NCI-H2107 (cell line): ENCODE data around the gene PRC1.
"Not testable (repeated sequence)": the region's sequence is repeated elsewhere in the genome, so short reads cannot be mapped to it uniquely, and the experiment has no call there.

Experiments
- DNase-seq: peaks from one replicate; lab custom pipeline; 2025; lab: John Stamatoyannopoulos, UW

Gene PRC1

DNA sequence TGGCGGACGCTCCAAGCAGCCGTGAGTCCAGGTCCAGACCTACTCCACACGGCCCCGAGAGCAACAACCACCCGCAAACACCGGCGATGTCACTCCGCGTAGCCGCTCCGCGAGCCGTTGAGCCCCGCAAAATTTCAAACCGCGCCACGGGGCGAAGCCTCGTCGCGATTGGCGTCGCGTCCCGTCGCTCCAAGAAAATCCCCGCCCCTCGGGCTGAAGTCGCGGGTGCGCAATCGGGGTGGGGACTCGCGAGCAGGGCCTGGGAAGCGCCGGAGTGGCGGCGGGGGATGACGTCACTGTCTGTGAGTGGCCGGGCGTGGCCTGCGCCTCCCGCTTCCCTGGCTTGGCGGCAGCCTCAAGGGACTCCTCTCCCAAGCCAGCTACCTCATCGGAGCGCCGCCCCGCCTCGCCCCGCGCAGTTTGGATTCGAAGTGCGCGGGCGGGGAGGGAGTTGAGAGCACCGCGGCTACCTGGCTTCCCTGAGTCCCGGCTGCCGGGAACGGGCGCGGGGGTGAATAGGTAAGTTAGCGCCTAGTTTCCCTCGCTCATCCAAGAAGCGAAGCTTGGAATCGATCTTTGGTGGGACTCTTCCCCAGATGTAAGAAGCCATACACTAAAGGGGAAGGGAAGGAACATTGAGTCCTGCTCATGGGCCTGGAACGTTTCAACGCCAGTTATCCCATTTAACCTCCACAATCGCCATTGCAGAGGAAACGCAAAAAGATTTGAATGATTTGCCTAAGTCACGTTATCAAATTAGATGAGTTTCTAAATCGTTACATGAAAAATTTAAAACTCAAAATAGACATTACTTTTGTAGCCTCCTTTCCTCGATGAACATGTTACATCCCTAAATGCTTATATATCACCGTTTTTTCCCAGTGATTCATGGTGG, at the start of gene PRC1:
Gene PRC1 (minus strand): TSS at position 119 of the 895 bp plus-strand sequence. CDS start 118 bp downstream, at position 1.
- peak; percentile 82 for DNase-seq

DNA sequence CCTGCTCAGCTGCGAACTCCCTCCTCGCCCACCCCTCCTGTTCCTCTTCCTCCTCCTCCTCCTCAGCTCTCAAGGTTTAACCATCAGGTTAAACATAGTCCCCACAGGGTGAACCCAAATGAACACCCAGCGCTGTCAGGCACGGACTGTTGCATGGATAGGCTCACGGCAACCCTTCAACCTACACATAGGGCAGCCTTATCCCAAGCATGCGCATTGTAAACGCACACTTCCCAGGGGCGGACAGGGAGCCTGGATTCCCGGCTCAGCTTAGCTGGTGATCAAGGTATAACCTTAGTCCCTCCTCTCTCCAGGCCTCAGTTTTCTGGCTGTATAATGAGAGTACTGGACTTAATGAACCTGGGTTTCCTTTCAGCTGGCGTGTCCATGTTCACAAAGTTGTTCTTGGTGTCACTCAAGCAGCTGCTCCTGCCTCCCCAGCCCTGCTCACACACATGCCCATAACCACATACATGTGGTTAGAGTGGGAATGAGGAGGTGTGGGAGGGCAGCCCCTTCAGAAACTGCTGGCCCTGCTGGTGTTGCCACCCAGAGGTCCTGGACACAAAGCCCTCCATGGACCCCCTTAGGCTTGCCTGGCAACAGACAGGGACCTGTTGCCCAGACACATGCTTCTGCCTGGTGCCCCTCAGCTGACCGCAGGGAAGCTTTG, 49.0 kb upstream of the PRC1 start:
- no peak for DNase-seq

- DNase-seq: peak; percentile 16
Observed at GRCh38 chr15:91040856-91041255, 46.5 kb upstream of the PRC1 start.

DNA sequence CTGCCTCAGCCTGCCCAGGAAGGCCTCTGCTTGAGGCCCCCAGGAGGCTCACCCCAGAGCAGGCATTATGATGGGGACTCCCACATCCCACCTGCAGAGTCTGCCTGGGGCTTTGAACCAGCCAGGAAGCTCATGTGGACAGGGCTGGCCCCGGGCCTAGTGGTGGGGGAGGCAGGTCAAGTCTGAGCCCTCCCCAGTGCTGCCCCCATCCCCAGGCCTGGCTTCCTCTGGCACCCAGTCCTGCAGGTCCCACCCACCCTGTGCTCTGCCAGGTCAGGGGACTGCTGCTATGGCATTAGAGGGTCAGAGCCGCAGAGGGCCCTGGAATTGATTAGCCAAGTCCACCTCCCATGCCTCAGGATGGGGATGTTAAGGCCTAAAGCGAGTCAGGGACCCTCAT, 45.7 kb upstream of the PRC1 start:
- DNase-seq: no peak

- DNase-seq: no peak
Observed at GRCh38 chr15:91032919-91033803, 38.8 kb upstream of the PRC1 start.

GRCh38 chr15:91031796-91032195, 37.5 kb upstream of the PRC1 start:
- DNase-seq: no peak

GRCh38 chr15:91027677-91028076, 33.3 kb upstream of the PRC1 start:
- no peak for DNase-seq

GRCh38 chr15:91023720-91024119, 29.4 kb upstream of the PRC1 start:
- DNase-seq: no peak

- DNase-seq: no peak
Observed at GRCh38 chr15:91022832-91023129, 28.4 kb upstream of the PRC1 start.

- peak; percentile 5 for DNase-seq
Observed at GRCh38 chr15:91022075-91022831, 27.9 kb upstream of the PRC1 start, which contains the start of gene VPS33B. TSS of gene VPS33B (minus strand) at chr15:91022594. CDS start at chr15:91022249, 345 bp downstream.

GRCh38 chr15:91021516-91022074, 27.3 kb upstream of the PRC1 start:
- no peak for DNase-seq

DNA sequence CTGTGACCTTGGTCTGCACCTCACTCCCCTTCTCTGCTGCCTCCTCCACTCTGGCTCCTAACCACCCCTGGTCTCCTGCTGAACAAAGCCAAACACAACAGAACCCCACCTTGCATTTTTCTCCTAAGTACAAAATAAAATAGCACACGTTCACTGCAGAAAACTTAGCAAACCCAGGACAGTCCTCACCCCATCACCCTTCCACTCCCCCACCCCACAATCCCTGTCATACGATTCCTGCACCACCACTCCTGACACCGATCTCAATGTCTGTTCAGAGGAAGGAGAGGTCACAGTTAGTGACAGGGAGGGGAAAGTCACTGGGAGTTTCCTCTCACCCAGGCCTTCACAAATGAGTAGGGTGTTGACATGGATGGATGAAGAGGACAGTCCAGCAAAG, 23.8 kb upstream of the PRC1 start:
- DNase-seq: no peak

DNA sequence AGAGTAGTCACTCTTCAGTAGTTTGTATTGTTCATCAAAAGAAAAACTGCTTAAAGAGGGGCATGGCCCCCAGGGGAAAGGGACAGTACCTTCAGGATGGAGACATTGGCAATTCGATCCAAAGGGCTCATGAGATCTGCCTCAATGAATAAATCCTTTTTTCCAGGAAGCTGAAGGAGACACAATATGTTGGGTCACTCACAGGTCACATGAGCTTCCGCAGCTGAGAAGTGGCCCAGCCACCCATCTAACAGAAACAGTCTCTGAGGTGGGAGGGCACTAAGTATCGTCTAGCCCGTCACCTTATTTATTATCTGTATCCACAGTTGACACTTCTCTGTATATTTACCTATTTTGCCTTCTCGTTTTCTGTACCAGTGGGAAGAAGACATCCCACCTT, 23.4 kb upstream of the PRC1 start:
- DNase-seq: no peak

DNA sequence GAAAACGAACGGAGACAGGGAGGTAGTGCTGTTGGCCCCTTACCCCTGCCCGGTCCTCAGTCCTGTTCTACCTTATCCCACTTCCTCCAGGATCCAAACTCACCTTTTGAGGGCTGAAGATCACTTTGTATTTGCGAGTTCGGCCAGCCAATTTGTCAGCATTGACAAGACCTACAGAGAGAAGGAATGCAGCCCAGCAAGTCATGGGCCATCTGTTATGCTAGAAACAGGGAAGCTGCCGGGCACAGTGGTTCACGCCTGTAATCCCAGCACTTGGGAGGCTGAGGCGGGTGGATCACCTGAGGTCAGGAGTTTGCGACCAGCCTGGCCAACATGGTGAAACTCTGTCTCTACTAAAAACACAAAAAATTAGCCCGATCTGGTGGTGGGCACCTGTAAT, 19.4 kb upstream of the PRC1 start:
- DNase-seq: not testable (repeated sequence)

DNA sequence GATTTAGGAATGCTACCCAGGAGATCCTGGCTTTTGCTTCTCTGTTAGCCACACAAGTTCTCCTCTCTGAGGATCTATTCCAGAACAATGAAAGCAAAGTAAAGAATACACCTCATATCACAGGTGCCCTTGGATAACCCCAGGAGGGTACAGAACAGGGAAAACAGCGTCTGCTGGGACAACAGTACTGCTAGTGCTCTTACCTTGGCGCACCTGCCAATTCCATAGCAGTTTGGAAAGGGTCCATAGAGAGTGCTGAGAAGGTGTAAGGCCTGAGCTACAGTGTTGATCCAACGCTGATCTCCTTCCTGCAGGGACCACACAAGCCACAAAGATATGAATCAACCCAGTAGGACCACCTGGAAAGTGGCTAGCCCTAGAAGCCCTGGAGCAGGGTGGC, 12.9 kb upstream of the PRC1 start:
- no peak for DNase-seq

- DNase-seq: no peak
Observed at GRCh38 chr15:91001209-91001608, 6.9 kb upstream of the PRC1 start.

GRCh38 chr15:90998737-90999136, 4.4 kb upstream of the PRC1 start:
- DNase-seq: no peak

GRCh38 chr15:90994059-90994416, 297 bp downstream of the PRC1 start:
- no peak for DNase-seq

- DNase-seq: no peak
Observed at GRCh38 chr15:90991587-90992285, 2.6 kb downstream of the PRC1 start.

DNA sequence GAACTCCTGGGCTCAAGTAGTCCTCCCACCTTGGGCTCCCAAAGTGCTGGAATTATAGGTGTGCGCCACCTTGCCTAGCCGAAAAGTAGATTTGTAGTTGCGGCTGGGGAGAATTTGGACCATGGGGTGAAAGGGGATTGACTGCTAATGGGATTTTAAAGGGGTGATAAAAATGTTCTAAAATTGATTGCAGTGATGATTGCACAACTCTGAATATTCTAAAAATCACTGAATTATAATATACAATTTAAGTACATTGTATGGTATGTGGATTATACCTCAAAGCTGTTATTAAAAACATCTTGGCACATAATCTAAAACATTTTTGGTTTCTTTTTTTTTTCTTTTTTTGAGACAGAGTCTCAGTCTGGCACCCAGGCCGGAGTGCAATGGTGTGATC, 3.9 kb downstream of the PRC1 start:
- no peak for DNase-seq
